Measurements from ENCODE around the gene MITD1. TPM values are rescaled to one million over a fixed set of nuclear protein-coding genes. Genes with fewer than 3 reads are reported as not detected.
"Not testable (repeated sequence)": the region's sequence is repeated elsewhere in the genome, so short reads cannot be mapped to it uniquely, and the experiment has no call there.

Gene MITD1
- total RNA-seq, 2 donors from 2014 or later = 36.1 to 44.2 TPM

DNA sequence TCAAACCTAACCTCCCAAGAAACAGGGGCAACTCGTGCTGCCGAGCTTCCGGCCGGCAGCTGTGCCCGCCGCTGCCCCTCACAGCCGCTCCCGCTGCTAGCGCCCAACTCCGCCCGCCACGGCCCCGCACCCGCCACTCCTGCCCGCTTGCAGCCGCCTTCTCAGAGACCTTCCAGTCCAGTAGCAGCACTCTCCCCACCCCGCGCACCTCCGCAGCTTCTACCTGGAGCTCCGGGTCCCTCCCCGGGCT is 40.1 kb downstream of the MITD1 start:
- H3K36me3 Mint-ChIP-seq = no peaks in the 10 kb centered on the region
- ATAC-seq = peak; percentile 67 to 70
- peak overlapping the region; percentile 85 to 90 for H3K27ac Mint-ChIP-seq
- no peak for DNase-seq (ENCODE audit: low spot score)
- H3K4me3 Mint-ChIP-seq = peak overlapping the region; percentile 99
- H3K27me3 Mint-ChIP-seq = no peaks in the 10 kb centered on the region
- peaks cover 12 to 18% of the 10 kb centered on the region in 2 donors for H3K4me1 Mint-ChIP-seq (ENCODE audit: low read depth in 2 of 2)
- H3K9me3 Mint-ChIP-seq = no peaks in the 10 kb centered on the region

DNA sequence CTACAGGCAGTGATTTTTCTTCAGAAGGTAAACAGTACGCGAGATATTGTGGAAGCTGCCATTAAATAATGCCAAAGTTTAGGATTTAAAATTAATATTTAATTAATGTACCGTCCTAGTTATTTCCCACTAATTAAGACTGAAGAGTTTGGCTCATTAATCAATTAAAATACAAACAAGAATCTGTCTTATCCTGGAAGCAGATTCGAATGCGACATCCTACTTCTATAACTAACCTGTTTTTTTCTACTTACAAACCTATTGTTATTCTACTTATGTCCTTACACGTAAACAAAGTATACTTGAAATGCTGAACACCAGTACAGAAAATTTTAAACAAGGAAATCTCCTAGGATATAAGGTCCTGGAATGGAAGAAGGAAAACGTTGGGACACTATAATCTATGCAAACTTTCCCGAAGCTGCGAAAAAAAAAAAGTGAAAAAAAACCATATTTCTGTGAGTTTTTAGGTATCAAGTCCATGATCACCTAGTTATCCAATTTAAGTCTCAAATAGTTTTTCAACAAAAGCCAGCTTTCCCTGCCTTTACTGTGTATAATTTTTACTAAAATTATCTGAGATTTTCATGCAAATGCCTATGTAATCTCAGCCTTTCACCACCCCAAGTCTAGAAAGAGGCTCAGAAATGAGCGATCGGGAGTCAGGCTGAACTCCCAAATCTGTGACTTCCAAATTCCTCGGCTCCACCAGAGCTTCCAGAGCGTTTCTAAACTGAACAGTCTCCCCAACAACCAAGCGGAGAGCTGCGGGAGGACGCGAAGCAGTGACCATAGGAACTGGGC is 40.6 kb downstream of the MITD1 start:
- no peaks in the 10 kb centered on the region for H3K36me3 Mint-ChIP-seq
- no peaks in the 10 kb centered on the region for H3K9me3 Mint-ChIP-seq
- ATAC-seq (no peak), DNase-seq (ENCODE audit: low spot score) (no peak)
- no peaks in the 10 kb centered on the region for H3K27me3 Mint-ChIP-seq
- peak overlapping the region; percentile 99 for H3K4me3 Mint-ChIP-seq
- H3K4me1 Mint-ChIP-seq (ENCODE audit: low read depth in 2 of 2) = peaks cover 12 to 18% of the 10 kb centered on the region in 2 donors
- H3K27ac Mint-ChIP-seq = peak overlapping the region; percentile 85 to 90

DNA sequence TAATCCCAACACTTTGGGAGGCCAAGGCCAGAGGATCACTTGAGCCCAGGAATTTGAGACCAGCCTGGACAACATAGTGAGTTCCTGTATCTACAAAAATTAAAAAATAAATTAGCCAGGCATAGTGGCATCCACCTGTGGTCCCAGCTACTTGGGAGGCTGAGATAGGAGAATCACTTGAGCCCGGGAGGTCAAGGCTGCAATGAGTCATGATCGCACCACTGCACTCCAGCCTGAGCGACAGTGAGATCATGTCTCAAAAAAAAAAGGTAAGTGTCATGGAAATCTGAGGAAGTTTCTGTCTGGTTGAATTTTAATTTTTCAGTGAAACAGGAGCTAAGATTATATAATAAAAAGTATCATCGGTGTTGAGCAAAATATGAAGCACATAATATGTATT is 41.9 kb downstream of the MITD1 start:
- Mint-ChIP-seq H3K9me3 (peaks cover 3% of the 10 kb centered on the region), H3K4me1 (ENCODE audit: low read depth in 2 of 2) (peaks cover 10 to 18% of the 10 kb centered on the region in 2 donors), H3K4me3 (peak overlapping the region; percentile 5), H3K27me3 (no peaks in the 10 kb centered on the region), H3K36me3 (peaks cover 6% of the 10 kb centered on the region), H3K27ac (no peak overlapping the region)
- DNase-seq (ENCODE audit: low spot score) (no peak), ATAC-seq (no peak)

DNA sequence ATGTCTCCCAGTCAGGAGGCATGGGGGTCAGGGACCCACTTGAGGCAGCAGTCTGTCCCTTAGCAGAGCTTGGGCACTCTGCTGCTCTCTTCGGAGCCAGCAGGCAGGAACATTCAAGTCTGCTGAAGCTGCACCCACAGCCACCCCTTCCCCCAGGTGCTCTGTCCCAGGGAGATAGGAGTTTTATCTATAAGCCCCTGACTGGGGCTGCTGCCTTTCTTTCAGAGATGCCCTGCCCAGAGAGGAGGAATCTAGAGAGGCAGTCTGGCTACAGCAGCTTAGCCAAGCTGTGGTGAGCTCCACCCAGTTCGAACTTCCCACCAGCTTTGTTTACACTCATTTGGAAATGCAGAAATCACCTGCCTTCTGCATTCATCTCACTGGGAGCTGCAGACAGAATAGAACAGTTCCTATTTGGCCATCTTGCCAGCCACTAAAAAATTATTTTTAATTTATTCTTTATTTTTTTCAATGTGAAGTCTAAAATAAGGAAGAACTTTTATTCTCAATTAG is 45.8 kb downstream of the MITD1 start:
- Mint-ChIP-seq H3K36me3 (peaks cover 42% of the 10 kb centered on the region), H3K9me3 (peaks cover 28% of the 10 kb centered on the region)
- not testable (repeated sequence) for ATAC-seq; H3K4me3 Mint-ChIP-seq; DNase-seq (ENCODE audit: low spot score); H3K27me3 Mint-ChIP-seq; H3K4me1 Mint-ChIP-seq (ENCODE audit: low read depth in 2 of 2); H3K27ac Mint-ChIP-seq

DNA sequence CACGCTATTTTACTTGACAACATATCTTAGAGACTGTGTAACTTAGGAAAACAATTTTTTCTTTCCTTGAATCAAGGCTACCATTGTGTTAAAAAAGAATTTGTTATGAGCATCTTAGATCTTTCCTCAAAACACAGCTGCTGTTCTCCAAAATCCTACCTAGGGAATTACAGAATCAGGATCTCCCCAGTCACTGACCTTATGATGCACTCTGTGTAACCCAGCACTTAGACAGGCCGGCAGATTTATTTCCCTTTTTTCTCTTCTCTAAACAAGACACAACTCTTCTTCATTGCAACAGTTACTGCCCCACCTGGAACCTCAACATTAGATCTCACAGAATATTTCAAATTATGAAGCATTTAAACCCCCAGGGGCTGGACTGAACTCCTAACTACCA is 52.9 kb downstream of the MITD1 start:
- H3K4me1 Mint-ChIP-seq (ENCODE audit: low read depth in 2 of 2) = no peaks in the 10 kb centered on the region
- peaks cover 27% of the 10 kb centered on the region for H3K9me3 Mint-ChIP-seq
- peaks cover 55% of the 10 kb centered on the region for H3K36me3 Mint-ChIP-seq

More for the DNA sequence above, 52.9 kb downstream of the MITD1 start:
- Mint-ChIP-seq H3K27me3 (no peaks in the 10 kb centered on the region), H3K27ac (no peak overlapping the region), H3K4me3 (no peak overlapping the region)
- ATAC-seq = no peak
- DNase-seq (ENCODE audit: low spot score) = no peak

Other genes with a start within 250 kb of the MITD1 start
- under 1 TPM in 1 of 2 donors, not detected in 1; 0.22 TPM for gene CRACDL, start 244.8 kb downstream of the MITD1 start, total RNA-seq
- not detected for gene C2orf15, start 39.4 kb downstream of the MITD1 start, total RNA-seq
- gene TSGA10, start 26.1 kb downstream of the MITD1 start, total RNA-seq = 1 to 10 TPM; 7.9 to 8.6 TPM
- gene LIPT1, start 26.1 kb downstream of the MITD1 start, total RNA-seq = 1 to 10 TPM; 4.2 to 6.7 TPM
- 10 to 100 TPM; 19.3 to 22.4 TPM for gene MRPL30, start 126 bp upstream of the MITD1 start, total RNA-seq
- not detected for gene LYG2, start 74.6 kb upstream of the MITD1 start, total RNA-seq
- 1 to 10 TPM; 1.8 to 3.0 TPM for gene LYG1, start 120.1 kb upstream of the MITD1 start, total RNA-seq
- gene TXNDC9, start 155.3 kb upstream of the MITD1 start, total RNA-seq = 10 to 100 TPM; 28.9 to 40.1 TPM
- gene EIF5B, start 156.3 kb upstream of the MITD1 start, total RNA-seq = 10 to 100 TPM; 64.7 to 82.6 TPM

All from natural killer cell treated with Interleukin-12 subunit alpha and Interleukin-12 subunit beta and Interleukin-15 and Interleukin-18, amount 100 ng/mL, for 72 hours (primary cell).